HG02840 (cell line): ENCODE results near the gene IPO4.
A peak's percentile ranks its signal among the peaks of the same experiment; 100 is the strongest.

Experiments
- ATAC-seq: cut with Tn5 transposase; IDR thresholded peaks from one replicate; pipeline ENCODE4 v1.9.1; 2021; ENCODE audit warnings: mild to moderate bottlenecking, moderate library complexity, moderate number of reproducible peaks; ENCODE audit not compliant: unreplicated experiment, low FRiP score

Gene IPO4

DNA sequence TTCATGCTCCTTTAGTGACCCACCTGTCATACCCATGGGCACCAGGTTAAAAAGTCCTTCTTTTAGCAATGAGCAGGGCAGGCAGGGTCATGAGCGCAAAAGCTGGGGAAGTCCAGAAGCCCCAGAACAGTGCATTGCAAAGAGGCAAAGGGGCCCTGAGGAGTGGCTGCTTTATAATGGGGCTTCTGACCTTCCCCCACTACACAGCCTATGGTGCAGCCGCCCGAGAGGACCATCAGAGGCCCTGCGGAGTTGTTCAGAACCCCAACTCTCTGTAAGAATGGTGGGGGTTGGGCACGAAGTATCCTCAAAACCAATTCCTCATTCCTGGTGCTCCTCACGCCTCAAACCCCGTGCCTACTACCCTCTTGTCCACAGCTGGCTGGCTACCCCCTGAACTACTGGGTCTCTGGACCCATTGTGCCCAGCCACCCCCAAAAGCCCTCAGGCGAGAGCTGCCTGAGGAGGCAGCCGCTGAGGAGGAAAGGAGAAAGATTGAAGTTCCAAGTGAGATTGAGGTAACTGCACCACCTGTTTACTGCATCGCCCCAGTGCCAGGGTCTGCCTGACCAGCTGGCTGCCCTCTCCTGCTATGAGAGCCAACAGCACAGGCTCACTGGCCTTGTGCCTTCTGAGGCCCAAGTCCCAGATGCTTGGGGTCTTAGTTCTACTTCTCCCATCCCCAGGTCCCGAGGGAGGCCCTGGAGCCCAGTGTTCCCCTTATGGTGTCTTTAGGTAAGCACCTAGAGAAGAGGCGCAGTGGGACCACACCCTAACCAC is 10.0 kb downstream of the IPO4 start:
- no peak for ATAC-seq

- no peak for ATAC-seq
Measured at GRCh38 chr14:24177891-24178290, 10.7 kb downstream of the IPO4 start.

DNA sequence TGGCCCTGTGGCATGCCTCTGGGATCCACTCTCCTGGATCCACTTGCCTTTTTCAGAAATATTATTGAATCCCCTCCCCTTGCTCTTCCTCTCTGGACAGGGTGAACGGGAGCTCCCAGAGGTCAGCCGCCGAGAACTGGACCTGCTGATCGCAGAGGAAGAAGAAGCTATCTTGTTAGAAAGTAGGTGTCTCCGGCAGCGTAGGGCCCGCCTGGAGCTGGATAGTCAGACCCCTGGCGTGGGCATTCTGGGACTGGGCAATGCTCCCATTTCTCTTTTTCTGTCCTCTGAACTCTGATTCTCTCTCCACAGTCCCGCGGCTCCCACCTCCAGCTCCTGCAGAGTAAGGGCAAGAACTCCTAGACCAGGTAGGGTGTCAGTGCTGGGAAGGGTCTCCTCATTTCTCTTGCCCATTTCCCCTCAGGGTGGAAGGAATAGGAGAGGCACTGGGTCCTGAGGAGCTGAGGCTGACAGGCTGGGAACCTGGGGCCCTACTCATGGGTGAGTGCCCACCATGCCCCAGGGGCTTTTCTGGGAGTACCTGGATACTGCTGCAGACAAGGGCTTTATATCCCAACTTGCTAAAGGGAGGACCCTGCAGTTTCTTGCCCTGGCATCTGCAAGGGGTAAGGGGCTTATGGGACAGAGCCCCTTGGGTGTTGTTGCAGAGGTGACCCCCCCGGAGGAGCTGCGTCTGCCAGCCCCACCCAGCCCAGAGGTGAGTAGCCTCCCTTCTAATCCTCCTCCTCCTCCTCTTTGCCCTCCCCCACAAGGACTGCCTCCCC is 11.4 kb downstream of the IPO4 start:
- no peak for ATAC-seq

DNA sequence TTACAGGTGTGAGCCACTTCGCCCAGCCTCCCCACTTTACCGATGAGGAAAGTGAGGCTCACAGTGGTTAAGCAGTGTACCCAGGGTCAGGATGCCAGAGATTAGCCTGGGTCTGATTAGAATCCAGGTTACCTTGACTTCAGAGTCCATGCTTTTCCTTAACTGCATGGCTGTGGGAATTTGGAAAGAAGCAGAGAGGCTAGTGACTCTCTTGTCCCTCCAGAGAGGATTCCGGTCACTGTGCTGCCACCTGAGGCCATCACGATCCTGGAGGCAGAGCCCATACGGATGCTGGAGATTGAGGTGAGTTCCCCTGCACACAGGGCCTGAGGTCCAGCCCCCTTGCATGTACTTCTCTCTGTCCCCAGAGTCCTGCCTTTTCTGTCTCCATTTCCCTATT is 12.0 kb downstream of the IPO4 start:
- no peak for ATAC-seq

DNA sequence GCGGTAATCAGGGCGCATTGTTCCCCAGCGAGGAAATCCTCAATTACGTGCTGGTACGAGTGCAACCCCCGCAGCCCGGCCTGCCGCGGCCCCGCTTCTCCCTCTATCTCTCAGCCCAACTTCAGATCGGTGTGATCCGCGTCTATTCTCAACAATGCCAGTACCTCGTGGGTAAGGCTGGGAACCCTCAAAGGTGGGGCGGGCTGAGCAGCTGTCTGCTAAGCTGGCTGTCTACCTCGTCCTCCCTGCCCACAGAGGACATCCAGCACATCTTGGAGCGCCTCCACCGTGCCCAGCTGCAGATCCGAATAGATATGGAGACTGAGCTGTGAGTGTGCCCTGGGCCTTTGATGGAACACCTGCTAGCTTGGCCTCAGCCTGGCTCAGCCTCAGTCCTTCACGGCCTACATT is 15.7 kb downstream of the IPO4 start:
- ATAC-seq = no peak

GRCh38 chr14:24172261-24172860 is 16.3 kb downstream of the IPO4 start:
- ATAC-seq = no peak

- ATAC-seq = peak; percentile 69
Measured at GRCh38 chr14:24171422-24172260, 17.0 kb downstream of the IPO4 start, which contains the start of gene REC8. TSS of gene REC8 (plus strand) at chr14:24172080. CDS start at chr14:24172553, 473 bp downstream.

DNA sequence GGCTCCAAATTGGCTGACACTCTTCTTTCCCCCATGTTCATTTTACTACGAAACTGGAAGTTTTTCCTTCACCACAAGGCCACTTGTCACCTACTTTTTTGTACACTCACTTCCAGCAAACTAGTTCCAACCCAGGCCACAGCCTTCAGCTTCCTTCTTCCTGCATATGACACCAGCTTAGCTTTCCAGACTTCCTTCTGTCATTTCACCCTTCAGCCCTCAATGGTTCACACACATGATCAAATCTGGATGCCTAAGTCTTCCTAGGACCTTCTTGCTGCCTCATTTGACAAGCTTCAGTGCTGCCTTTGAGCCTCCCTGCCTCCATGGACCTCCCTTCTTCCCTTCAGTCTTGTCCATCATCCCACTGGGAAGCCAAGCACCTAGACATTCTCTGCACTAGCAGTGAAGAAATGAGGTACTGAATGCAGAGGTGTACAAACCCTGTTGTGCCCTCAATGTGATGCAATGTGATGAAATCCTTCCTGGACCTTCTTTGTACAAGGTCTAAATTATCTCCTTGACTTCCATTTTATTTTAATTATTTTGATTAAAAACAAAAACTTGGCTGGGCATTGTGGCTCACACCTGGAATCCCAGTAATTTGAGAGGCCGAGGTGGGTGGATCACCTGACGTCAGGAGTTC is 21.0 kb downstream of the IPO4 start:
- ATAC-seq = no peak

- no peak for ATAC-seq
Measured at GRCh38 chr14:24165785-24166184, 22.8 kb downstream of the IPO4 start.

DNA sequence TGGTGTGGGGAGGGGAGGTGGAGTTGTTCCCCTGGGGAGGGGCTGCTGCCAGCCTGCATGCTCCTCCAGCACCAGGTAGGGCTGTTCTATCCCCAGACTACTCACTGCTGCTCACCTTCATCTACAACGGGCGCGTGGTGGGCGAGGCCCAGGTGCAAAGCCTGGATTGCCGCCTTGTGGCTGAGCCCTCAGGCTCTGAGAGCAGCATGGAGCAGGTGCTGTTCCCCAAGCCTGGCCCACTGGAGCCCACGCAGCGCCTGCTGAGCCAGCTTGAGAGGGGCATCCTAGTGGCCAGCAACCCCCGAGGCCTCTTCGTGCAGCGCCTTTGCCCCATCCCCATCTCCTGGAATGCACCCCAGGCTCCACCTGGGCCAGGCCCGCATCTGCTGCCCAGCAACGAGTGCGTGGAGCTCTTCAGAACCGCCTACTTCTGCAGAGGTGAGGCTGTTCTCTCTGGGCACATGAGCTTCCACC is 24.1 kb downstream of the IPO4 start:
- ATAC-seq = no peak

DNA sequence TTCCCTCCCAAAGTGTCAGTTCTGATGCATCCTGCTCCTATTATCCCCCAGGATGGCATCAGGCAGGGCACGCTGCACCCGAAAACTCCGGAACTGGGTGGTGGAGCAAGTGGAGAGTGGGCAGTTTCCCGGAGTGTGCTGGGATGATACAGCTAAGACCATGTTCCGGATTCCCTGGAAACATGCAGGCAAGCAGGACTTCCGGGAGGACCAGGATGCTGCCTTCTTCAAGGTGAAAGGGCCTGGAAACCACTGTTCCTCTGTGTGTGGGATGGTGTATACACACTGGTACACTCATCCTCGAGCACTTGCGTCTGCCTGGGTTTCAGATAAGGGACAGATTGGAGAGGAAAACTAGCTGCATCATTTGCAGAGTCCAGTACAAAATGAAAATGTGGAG is 26.5 kb downstream of the IPO4 start:
- ATAC-seq = no peak

GRCh38 chr14:24160850-24161804 is 27.5 kb downstream of the IPO4 start, which contains the start of gene IRF9:
TSS of gene IRF9 (plus strand) at chr14:24161265. CDS start at chr14:24162145, 880 bp downstream.
- ATAC-seq = peak; percentile 76

DNA sequence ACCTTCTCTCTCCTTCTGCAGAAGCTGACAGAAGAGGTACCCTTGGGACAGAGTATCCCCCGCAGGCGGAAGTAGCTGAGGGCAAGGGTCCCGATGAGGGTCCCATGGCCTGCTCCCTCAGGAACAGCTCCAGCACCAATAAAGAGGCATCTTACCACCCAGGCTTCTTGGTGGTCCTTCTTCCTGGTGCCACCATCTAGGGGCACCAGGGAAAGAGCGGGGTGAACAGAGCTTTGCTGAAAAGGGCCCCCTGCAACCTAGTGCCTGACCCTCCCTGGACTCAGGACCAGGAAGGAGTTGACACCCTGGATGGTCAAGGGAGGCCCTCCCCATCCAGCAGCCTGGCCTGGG is 28.1 kb downstream of the IPO4 start:
- ATAC-seq = peak; percentile 23

GRCh38 chr14:24159777-24160498 is 28.7 kb downstream of the IPO4 start:
- no peak for ATAC-seq

GRCh38 chr14:24157331-24157730 is 31.3 kb downstream of the IPO4 start:
- no peak for ATAC-seq

- ATAC-seq = no peak
Measured at GRCh38 chr14:24156840-24157239, 31.8 kb downstream of the IPO4 start.

GRCh38 chr14:24155100-24155499 is 33.5 kb downstream of the IPO4 start:
- no peak for ATAC-seq
